Caki2 (cell line): ENCODE data around the gene PARD3. TPM values are rescaled to one million over a fixed set of nuclear protein-coding genes. Genes with fewer than 3 reads are reported as not detected.
A peak's percentile ranks its signal among the peaks of the same experiment; 100 is the strongest.

Experiments
- DNase-seq: peaks from one replicate; pipeline ENCODE4 v3.0.0-alpha.2; 2015; ENCODE audit warnings: low read depth
- in situ Hi-C: cut with HindIII; loops from 2 replicates; pipeline ENCODE4 v1.10.0; 2016; ENCODE audit warnings: low sequenced_read_pairs, low pct_unique_long_range_greater_than_20kb, mixed read lengths
- total RNA-seq: library from RNA; depleted of rRNA; stranded (reverse); fragments of >200 nt; shearing (Covaris generic); gene quantifications from 2 replicates; pipeline ENCODE4 v1.2.3, GENCODE V29; 2014; ENCODE audit warnings: low replicate concordance

PARD3 gene
- total RNA-seq, 1 experiment from 2014 or later, result 237 TPM

GRCh38 chr10:34778237-34778636 is 36.9 kb downstream of the PARD3 start:
- in situ Hi-C loops, result no loop called here
- no peak for DNase-seq

- no peak for DNase-seq
- in situ Hi-C loops, result no loop called here
Observed at GRCh38 chr10:34776090-34776690, 38.9 kb downstream of the PARD3 start.

GRCh38 chr10:34775044-34775637 is 40.0 kb downstream of the PARD3 start:
- DNase-seq, result no peak
- in situ Hi-C loops, result no loop called here

GRCh38 chr10:34773636-34774630 is 41.2 kb downstream of the PARD3 start:
- no peak for DNase-seq
- in situ Hi-C loops, result no loop called here

- in situ Hi-C loops, result no loop called here
- no peak for DNase-seq
Observed at GRCh38 chr10:34771525-34771924, 43.6 kb downstream of the PARD3 start.

GRCh38 chr10:34771106-34771505 is 44.0 kb downstream of the PARD3 start:
- in situ Hi-C loops, result no loop called here
- DNase-seq, result no peak

- no peak for DNase-seq
- in situ Hi-C loops, result no loop called here
Observed at GRCh38 chr10:34769899-34770298, 45.2 kb downstream of the PARD3 start.

GRCh38 chr10:34768972-34769330 is 46.1 kb downstream of the PARD3 start:
- in situ Hi-C loops, result no loop called here
- DNase-seq, result no peak

GRCh38 chr10:34768261-34768971 is 46.7 kb downstream of the PARD3 start:
- in situ Hi-C loops, result no loop called here
- peak; percentile 46 for DNase-seq

GRCh38 chr10:34766811-34767494 is 48.1 kb downstream of the PARD3 start:
- in situ Hi-C loops, result no loop called here
- no peak for DNase-seq

GRCh38 chr10:34766266-34766600 is 48.9 kb downstream of the PARD3 start:
- in situ Hi-C loops, result no loop called here
- DNase-seq, result no peak

- in situ Hi-C loops, result no loop called here
- no peak for DNase-seq
Observed at GRCh38 chr10:34764472-34764946, 50.6 kb downstream of the PARD3 start.

- DNase-seq, result no peak
- in situ Hi-C loops, result no loop called here
Observed at GRCh38 chr10:34762603-34763299, 52.3 kb downstream of the PARD3 start.

- in situ Hi-C loops, result no loop called here
- DNase-seq, result no peak
Observed at GRCh38 chr10:34762156-34762555, 52.9 kb downstream of the PARD3 start.

- DNase-seq, result no peak
- in situ Hi-C loops, result no loop called here
Observed at GRCh38 chr10:34761453-34761852, 53.6 kb downstream of the PARD3 start.

GRCh38 chr10:34760606-34761005 is 54.5 kb downstream of the PARD3 start:
- no peak for DNase-seq
- in situ Hi-C loops, result no loop called here

GRCh38 chr10:34759837-34760215 is 55.3 kb downstream of the PARD3 start:
- in situ Hi-C loops, result no loop called here
- no peak for DNase-seq
